ENCODE measurements around the gene EEF1A2.

EEF1A2 gene

DNA sequence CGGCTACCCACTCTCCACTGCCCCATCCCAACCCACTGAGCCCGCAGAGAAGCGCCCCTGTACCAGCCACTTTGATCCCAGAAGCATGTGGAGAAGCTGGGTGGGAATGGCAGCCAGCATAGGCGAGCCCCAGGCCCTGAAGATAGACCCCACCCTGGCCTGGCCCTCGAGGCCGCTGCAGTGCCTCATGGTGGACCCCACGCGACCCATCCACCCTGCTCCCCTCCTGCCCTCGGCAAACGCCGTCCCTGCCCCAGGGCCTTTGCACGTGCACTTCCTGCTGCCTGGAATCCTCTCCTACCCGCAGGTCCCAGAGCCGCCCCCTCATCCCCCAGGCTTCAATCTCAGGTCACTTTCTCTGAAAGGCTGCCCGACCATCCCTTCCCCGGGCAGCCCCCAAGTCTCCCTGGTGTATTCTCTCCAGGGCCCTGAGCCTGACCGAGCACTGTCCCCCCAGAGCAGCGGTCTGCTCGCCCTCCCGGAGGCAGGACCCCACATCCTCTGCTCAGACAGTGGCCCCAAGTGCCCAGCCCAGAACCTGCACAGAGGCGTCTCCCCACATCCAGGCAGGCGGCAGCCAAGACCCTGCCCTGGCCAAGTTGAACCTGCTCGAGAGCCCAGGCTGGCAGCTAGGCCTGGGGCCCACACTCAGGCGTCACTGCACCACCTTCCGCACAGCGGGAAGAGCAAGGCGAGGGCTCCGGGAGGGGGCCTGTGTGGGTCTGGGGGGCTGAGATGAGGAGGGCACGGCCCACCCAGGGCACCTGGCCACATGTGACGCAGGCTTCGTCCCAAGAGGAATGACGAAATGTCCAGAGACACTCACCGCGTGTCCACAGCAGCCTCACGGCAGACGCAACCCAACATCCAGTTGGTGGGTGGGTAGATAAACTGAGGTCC lies 40.5 kb downstream of the EEF1A2 start:
- TF ChIP-seq JUND (IDR thresholded peaks at IDR 0.05; ENCODE audit: low read depth), result no peak
- DNase-seq (ENCODE audit: low read depth in 1 of 2, low spot score in 1 of 2), result no peak
- in situ Hi-C loops (cut with HindIII; ENCODE audit: low pct_unique_long_range_greater_than_20kb, low sequenced_read_pairs), result no loop called here

DNA sequence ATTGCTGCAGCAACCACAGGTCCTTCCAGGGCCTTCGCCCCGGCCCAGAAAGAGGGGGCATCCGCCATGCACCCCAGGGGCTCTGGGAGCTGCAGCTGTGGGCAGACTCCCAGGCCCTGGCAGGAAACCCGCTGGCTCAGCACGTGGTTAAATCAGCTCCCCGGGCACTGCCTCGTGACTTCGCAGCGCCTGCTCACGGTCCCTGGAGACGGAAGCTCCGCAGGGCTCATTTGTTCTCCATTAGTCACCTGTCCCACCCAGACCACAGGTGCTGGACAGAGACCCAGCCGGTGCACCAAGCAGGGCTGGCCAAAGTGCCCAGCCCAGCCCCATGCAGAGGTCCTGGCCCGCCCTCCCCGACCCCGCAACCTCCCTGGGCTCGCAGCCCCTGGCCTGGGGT lies 41.1 kb downstream of the EEF1A2 start:
- in situ Hi-C loops (cut with HindIII; ENCODE audit: low pct_unique_long_range_greater_than_20kb, low sequenced_read_pairs), result no loop called here
- peak in 1 of 2 experiments; percentile 54 for DNase-seq (ENCODE audit: low read depth in 1 of 2, low spot score in 1 of 2)
- TF ChIP-seq JUND (IDR thresholded peaks at IDR 0.05; ENCODE audit: low read depth), result no peak

DNA sequence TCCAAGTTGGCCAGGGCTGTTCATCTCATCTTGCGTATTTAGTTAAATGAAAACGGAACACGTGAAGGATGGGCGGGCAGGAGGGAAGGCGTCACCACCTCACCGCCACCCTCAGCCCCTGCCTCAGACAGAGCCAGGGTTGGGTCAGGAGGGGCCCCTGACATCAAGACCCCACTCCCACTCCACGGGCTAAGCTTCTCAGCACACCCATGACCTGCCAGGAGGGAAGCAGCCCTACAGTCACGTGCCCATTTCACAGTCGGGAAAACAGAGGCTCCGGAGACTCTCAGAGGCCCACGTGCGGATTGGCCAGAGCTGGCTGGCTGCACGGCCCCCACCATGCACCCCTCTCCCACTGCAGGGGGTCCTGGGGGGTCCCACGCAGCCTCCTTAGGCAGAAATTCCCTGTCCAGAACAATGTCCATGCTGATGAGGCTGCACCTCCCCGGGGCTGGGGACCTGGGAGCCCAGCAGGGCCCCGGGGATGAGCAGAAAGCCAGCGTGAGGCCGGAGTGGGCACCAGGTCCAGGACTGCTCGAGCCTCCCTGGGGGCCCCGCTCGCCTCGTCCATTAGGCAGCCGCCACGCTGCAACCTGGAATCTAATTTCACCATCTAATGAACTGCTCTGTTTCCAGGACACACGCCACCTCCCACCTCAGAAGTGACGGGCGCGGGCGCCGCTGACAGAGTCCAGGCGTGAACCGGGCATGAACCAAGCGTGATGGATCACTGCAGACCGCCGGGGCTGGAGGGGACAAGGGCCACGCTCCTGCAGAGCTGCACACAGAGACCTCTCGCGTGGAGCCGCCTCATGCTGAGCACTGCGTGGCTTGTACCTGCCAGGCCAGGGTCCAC lies 42.2 kb downstream of the EEF1A2 start:
- no peak for TF ChIP-seq JUND (IDR thresholded peaks at IDR 0.05; ENCODE audit: low read depth)
- in situ Hi-C loops (cut with HindIII; ENCODE audit: low pct_unique_long_range_greater_than_20kb, low sequenced_read_pairs), result no loop called here
- peak; percentile 34 to 65 for DNase-seq (ENCODE audit: low read depth in 1 of 2, low spot score in 1 of 2)

DNA sequence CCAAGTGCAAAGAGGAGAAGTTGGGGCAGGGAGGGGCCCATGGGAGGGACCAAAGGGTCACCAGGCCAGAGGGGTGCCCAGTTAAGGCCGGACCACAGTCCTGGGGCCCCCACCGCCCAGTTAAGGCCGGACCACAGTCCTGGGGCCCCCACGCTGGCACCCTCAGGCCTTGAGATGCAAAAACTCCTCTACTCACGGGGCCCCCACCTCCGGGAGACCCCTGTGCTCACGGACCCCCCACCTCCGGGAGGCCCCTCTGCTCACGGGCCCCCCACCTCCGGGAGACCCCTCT lies 43.4 kb downstream of the EEF1A2 start:
- in situ Hi-C loops (cut with HindIII; ENCODE audit: low pct_unique_long_range_greater_than_20kb, low sequenced_read_pairs), result no loop called here
- TF ChIP-seq JUND (IDR thresholded peaks at IDR 0.05; ENCODE audit: low read depth), result no peak

DNA sequence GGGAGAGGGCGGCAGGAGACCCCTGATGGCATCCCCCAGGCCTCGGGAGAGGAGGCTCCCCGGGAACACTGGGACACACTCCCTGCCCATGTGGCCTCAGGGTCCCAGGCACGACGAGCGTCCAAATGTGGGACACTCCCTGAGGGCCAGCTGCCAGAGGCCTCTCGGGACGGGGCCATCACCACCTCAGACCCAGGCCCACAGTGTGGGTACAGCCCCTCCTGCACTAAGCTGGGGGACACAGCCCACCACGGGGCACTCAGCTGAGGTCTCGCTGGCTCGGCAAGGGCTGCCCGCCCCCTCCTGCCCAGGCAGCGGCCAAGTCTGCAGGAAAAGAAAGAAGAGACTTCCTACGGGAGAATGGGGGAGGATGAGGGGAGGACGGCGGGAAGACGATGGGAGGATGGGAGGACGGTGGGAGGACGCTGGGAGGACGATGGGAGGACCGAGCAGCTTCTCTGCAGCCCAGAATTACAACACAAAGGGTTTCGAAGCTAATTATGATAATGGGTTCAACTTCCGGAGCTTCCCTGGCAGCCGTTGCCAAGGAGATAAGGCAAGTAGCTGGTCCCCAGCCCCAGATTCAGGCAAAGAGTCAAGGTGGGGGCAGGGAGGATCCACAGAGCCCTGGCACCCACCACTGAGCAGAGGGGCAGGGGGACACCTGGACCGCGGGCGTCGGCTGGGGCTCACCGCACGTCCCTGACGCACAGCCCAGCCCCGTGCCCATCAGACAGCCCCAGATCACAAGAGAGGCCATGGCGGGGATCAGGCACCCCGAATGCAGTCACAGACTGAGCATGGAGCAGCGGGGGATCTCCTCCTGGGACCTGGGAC lies 43.9 kb downstream of the EEF1A2 start:
- in situ Hi-C loops (cut with HindIII; ENCODE audit: low pct_unique_long_range_greater_than_20kb, low sequenced_read_pairs), result no loop called here
- no peak for TF ChIP-seq JUND (IDR thresholded peaks at IDR 0.05; ENCODE audit: low read depth)
- DNase-seq (ENCODE audit: low read depth in 1 of 2, low spot score in 1 of 2), result no peak

More for the DNA sequence above, 43.4 kb downstream of the EEF1A2 start:
- no peak for DNase-seq (ENCODE audit: low read depth in 1 of 2, low spot score in 1 of 2)

DNA sequence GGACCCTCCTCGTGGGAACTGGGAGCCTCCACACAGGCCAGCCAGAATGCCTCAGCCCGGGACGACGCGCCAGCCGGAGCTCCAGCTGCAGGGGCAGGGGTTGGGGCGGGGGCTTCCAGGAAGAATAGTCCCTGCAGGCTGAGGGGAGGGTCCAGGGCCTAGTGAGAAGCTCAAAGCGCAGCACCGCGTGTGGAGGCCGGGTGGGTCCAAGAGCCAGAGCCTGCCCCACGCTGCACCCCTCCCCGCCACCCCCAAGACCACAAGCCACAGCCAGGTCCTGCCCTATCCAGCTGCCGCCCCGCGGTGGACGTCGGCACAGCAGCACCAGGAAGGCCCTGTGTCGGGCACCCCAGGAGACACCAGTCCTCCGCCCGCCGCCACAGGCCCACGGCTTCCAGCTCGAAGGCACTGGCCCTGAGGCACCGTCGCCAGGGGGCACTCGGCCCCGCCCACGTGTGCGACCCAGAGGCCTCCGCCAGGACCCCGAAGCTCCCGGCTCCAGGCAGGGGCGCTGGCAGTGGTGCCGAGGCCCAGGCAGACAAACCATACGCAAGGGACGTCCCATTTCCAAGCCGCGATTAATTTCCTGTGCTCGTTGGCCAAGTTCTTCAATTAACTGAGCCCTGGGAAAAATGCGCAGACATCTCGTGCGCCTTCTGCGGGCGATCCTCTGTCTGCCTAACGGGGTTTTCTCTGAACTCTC lies 45.9 kb downstream of the EEF1A2 start:
- in situ Hi-C loops (cut with HindIII; ENCODE audit: low pct_unique_long_range_greater_than_20kb, low sequenced_read_pairs), result no loop called here
- DNase-seq (ENCODE audit: low read depth in 1 of 2, low spot score in 1 of 2), result peak in 1 of 2 experiments; percentile 62

DNA sequence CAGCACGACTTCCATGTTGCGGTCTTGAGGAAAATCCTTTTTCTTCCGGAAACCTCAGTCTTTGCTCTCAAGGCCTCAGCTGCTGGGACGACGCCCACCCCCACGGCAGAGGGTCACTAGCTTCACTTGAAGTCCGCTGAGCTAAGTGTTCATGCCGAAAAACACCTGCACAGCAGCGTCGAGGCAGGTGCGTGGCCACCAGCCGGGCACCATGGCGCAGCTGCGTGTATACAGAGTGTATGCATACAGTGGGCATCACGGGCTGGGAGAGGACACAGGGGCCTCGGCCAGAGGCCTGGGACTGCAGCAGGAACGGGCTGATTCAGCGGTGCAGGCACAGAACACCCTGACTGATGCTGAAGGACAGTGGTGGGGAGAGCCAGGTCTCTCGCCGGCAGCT lies 46.5 kb downstream of the EEF1A2 start:
- no peak for DNase-seq (ENCODE audit: low read depth in 1 of 2, low spot score in 1 of 2)
- in situ Hi-C loops (cut with HindIII; ENCODE audit: low pct_unique_long_range_greater_than_20kb, low sequenced_read_pairs), result no loop called here
- TF ChIP-seq JUND (IDR thresholded peaks at IDR 0.05; ENCODE audit: low read depth), result no peak

More for the DNA sequence above, 45.9 kb downstream of the EEF1A2 start:
- TF ChIP-seq JUND (IDR thresholded peaks at IDR 0.05; ENCODE audit: low read depth), result no peak

DNA sequence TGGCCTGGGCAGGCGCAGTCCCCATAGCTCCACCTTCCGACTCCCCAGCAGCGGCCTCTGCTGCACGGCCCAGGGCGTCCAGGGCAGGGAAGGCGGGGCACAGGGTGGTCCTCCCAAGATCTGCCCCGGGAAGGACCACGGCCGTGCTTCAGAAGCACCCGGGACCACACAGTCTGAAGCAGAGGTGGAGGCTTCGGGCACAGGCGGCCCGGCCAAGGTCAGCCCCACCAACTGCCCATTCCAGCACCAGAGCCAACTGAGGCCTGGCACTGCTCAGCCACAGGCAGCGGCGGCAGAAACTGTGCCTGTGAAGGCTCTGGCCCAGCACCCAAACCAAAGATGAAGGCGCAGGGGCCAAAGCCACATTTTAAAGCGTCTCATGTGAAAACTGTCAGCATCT lies 47.1 kb downstream of the EEF1A2 start:
- TF ChIP-seq JUND (IDR thresholded peaks at IDR 0.05; ENCODE audit: low read depth), result no peak
- in situ Hi-C loops (cut with HindIII; ENCODE audit: low pct_unique_long_range_greater_than_20kb, low sequenced_read_pairs), result no loop called here
- no peak for DNase-seq (ENCODE audit: low read depth in 1 of 2, low spot score in 1 of 2)

DNA sequence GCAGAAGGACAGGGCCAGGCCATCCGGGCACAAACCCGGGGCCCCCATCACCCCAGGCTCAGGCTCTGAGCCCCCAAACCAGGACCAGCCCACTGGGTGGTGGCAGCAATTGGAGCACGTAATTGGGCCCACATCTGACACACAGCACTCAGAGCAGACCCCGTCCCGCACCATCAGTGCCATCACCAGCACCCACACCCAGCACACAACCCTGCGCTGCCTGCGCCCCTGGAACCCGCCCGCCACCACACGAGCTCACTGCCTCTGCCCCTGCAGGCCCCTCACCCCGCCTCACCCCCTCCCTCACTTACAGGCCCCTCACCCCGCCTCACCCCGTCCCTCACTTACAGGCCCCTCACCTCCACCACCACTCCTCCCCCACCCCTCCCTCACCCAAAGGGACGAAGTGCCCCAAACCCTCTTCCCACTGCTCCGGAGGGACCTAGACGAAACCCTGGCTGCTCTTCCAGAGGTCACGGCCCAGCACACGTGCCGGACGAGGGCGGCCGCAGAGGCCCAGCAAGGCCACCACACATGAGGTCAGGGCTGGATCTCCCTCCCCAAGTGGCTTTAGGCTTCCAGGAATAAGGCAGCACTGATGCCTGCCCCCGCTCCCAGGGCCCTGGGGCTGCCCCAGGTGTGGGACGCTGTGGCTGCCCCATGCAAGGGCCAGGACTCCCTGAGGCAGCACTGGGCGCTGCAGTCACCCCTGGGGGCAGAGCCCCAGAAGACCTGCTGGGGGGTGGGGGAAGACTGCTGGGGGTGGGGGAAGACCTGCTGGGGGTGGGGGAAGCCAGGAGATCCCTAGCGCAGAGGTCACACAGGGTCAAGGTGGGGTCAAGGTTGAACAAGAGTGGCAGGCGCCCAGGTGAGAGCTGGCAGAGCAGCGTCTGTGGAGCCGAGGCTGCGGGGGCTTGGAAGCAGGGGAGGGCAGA lies 48.8 kb downstream of the EEF1A2 start:
- no peak for TF ChIP-seq JUND (IDR thresholded peaks at IDR 0.05; ENCODE audit: low read depth)
- in situ Hi-C loops (cut with HindIII; ENCODE audit: low pct_unique_long_range_greater_than_20kb, low sequenced_read_pairs), result no loop called here
- no peak for DNase-seq (ENCODE audit: low read depth in 1 of 2, low spot score in 1 of 2)

DNA sequence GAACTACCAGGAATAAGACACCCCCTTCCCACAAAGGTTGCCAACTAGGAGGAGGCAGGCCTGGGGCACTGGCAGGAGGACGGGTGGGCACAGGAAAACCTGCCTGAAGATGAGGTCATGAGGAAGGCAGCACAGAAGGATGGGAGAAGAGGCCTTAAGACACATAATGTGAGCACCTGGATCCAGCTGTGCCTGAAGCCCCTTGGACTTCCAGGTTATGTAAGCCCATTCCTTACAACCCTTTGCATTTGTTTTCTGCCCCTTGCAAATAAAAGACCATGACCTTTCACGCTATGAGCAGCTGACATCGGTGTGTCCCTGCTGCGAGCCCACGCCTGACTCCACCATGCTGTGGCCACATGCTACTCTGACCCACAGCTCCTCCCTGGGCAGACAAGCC lies 49.9 kb downstream of the EEF1A2 start:
- no peak for TF ChIP-seq JUND (IDR thresholded peaks at IDR 0.05; ENCODE audit: low read depth)
- in situ Hi-C loops (cut with HindIII; ENCODE audit: low pct_unique_long_range_greater_than_20kb, low sequenced_read_pairs), result no loop called here
- no peak for DNase-seq (ENCODE audit: low read depth in 1 of 2, low spot score in 1 of 2)

DNA sequence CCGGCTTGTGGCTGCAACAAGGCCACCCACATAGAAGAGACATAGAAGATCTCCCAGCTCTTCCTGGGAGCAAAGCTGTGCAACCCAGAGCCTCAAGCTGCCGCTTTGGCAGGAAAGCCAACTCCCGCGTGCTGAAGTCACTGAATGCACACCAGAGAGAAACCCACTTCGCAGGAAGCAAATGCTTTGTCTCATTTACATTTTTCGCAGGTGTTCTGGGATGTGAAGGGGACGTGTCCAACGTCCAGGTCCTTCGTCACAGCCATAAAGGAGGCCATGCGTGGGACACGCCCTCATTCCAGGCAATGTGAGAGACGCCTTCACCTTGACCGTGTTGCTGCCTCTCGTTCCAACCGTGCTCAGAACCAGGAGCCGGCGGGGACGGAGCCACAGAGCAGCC lies 50.9 kb downstream of the EEF1A2 start:
- in situ Hi-C loops (cut with HindIII; ENCODE audit: low pct_unique_long_range_greater_than_20kb, low sequenced_read_pairs), result no loop called here
- DNase-seq (ENCODE audit: low read depth in 1 of 2, low spot score in 1 of 2), result peak in 1 of 2 experiments; percentile 49
- TF ChIP-seq JUND (IDR thresholded peaks at IDR 0.05; ENCODE audit: low read depth), result no peak

Measured in T47D (cell line).